HG02588 (cell line): ENCODE results near the gene IQGAP1.
"Not testable (repeated sequence)": the region's sequence is repeated elsewhere in the genome, so short reads cannot be mapped to it uniquely, and the experiment has no call there.

Experiments
- ATAC-seq: cut with Tn5 transposase; IDR thresholded peaks from one replicate; pipeline ENCODE4 v1.9.1; 2021; ENCODE audit warnings: mild to moderate bottlenecking, moderate library complexity; ENCODE audit not compliant: unreplicated experiment

IQGAP1 gene, protein sequence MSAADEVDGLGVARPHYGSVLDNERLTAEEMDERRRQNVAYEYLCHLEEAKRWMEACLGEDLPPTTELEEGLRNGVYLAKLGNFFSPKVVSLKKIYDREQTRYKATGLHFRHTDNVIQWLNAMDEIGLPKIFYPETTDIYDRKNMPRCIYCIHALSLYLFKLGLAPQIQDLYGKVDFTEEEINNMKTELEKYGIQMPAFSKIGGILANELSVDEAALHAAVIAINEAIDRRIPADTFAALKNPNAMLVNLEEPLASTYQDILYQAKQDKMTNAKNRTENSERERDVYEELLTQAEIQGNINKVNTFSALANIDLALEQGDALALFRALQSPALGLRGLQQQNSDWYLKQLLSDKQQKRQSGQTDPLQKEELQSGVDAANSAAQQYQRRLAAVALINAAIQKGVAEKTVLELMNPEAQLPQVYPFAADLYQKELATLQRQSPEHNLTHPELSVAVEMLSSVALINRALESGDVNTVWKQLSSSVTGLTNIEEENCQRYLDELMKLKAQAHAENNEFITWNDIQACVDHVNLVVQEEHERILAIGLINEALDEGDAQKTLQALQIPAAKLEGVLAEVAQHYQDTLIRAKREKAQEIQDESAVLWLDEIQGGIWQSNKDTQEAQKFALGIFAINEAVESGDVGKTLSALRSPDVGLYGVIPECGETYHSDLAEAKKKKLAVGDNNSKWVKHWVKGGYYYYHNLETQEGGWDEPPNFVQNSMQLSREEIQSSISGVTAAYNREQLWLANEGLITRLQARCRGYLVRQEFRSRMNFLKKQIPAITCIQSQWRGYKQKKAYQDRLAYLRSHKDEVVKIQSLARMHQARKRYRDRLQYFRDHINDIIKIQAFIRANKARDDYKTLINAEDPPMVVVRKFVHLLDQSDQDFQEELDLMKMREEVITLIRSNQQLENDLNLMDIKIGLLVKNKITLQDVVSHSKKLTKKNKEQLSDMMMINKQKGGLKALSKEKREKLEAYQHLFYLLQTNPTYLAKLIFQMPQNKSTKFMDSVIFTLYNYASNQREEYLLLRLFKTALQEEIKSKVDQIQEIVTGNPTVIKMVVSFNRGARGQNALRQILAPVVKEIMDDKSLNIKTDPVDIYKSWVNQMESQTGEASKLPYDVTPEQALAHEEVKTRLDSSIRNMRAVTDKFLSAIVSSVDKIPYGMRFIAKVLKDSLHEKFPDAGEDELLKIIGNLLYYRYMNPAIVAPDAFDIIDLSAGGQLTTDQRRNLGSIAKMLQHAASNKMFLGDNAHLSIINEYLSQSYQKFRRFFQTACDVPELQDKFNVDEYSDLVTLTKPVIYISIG (N-terminal part only)

DNA sequence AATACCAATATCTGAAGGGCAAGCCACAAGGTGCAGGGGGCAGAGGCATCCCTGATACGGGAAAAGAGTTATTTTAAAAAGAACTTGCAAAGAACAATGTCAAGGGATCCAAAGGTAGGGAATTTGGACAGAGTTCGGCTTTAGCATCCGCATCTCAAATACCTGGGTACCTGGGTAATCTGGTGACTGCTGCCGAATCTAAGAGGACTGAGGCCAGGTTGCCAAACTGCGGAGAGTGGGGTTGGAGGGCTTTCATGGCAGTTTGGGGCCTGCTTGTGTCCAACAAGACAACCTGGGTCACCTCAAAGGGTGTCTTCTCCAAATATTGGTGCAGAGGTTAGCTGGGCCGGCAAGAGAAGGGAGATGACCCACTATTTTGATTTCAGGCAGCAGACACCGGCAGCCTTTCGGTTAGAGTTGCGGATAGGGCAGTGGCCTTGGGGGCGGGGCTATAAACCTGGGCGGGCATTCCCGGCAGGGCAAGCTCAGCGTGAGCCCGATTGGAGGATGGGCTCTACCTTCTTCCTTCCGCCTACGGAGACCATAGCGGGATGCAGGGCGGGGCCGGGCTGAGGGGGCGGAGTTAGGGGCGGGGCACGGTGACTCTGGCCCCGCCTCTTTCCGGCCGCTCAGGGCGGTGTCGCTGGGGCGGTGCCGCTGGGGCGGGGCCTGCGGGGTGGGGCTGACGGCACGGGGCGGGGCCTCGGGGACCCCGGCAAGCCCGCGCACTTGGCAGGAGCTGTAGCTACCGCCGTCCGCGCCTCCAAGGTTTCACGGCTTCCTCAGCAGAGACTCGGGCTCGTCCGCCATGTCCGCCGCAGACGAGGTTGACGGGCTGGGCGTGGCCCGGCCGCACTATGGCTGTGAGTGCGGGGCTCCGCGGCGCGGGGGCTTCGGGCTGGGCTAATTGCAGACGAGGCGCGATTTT is at the start of gene IQGAP1:
Gene IQGAP1, plus strand, starts transcription at position 709 of the 928 bp plus-strand sequence. Its CDS starts 100 bp downstream, at position 809.
- ATAC-seq: peak; percentile 90

DNA sequence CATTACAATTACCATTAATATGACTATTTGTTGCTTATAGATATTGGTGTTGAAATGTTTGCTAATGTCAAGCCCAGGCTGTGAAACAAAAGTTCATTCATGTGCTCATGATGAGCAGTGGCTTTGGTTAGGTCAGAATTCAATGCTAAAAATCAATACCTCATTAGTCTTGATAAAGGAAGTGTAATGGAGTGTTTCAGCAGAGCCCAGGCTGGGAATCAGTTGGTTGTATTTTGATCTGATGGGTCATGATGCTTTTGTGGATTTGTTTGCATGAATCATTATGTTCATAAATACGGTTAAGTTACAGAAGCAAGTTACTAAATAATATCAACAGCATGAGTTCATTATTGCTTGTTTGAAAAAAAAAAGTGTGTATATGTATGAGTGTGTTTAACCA is 49.5 kb upstream of the IQGAP1 start:
- ATAC-seq: no peak

DNA sequence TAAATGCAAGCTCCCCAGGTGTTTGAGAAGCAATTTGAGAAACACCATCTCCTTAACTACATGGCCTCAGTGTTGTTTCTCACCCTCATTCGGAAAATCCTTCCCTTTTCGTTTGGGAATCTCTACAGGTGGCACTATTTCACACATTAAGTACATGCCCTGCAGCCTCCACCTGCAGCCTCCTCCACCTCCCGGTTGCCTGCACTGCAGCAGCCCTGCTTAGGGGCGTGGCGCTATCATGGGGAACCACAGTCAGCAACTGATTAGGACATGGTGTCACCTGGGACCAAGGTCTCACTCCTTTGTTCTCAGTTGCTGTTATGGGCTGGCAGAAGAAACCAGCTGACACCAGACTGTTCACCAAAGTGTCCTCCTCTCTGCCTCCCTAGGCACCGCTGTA is 47.7 kb upstream of the IQGAP1 start:
- no peak for ATAC-seq

DNA sequence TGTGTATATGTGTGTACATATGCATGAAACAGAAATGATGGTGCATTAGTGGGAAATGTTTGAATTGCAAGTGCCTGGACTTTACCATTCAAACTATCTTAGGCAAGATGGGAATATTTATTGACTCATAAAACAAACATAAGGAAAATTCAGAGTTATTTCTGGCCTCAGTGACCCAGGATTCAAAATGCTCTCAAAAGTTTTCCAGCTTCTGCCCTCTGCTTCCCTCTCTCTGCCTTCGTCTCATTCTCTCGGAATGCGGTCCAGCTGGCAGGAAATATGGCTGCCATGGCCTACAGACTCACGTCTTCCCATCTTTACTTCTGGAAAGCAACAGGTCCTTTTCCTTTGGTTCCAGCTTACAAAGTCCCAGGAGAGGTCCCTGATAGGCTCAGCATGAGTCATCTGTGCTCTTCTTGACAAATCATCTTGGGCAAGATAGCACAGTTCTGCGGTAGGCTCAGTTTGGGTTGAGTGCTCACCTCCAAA is 44.7 kb upstream of the IQGAP1 start:
- no peak for ATAC-seq

DNA sequence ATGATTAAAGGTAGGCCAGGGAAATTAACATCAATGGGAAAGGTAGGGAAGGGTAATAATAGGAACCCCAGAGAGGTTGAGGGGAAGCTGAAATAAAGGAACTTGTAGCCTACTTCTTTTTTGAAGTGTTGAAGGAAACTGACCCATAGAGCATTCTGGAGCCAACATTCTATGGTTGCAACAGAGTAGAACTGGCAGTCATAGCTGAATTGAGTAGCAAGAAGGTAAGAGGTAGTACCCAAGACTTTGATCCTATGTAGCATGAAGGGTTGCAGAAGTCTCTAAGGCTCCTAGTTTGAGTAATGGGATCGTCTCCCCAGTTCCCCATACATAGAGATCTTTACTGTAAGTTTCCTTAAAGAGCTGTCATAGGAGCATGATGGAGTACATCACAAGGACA is 43.4 kb upstream of the IQGAP1 start:
- ATAC-seq: no peak

DNA sequence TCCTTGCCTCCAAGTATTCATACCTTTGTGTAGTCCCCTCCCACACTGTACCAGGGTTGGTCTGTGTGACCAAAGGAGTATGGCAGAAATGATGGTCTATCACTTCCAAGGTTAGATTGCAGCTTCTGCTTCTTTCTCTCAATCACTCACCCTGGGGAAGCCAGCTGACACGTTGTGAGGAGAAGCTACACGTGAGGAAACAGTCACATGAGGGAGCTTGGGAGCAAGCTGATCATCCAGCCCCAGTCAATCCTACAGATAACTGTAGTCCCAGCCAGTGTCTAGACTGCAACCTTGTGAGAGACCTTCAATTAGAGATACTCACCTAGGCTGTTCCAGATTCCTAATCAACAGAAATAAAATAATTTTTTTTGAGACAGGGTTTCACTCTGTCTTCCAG is 42.2 kb upstream of the IQGAP1 start:
- ATAC-seq: no peak

DNA sequence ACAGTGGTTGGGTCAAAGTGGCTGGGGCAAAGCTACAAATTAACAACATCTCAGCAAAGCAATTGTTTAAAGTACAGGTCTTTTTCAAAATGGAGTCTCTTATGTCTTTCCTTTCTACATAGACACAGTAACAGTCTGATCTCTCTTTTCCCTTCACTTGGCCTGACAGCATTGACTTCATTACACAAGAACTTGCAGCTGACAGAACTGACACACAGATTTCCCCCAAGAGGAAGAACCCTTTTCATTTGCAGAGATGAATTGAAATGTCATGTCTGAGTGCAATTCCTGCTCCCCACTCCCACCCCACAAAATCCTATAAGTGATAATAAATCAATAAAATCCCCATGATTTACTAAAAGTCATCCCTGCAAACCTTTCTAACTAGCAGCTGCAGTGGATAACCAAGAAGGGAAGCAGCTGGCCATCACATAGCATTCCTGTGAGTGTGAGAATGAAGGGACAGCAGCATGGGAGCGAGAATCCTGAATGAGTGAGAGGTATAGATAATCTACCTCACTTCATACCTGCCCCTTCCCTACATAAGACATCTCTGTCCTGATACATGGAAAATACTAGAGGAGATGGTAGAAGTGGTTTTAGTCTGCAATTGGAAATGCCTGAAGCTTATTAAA is 40.5 kb upstream of the IQGAP1 start:
- ATAC-seq: not testable (repeated sequence)

DNA sequence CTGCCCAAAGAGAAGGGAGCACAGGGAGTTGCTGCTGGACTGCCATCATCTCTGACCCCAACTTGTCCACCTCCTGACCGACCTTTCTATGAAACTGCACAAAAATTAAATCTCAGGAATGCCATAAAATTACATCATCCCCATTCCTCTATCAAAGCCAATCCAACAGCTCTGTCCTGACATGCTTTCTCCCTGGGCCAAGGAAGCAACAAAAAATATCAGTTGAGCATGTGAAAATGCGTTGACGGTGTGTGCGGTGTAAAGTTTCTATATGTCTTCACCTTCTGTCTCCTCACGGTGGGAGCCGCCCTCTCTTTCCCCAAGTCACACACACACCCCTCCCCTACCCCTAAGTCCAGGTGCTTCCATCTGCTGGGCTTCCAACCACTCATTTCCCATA is 39.6 kb upstream of the IQGAP1 start:
- no peak for ATAC-seq

DNA sequence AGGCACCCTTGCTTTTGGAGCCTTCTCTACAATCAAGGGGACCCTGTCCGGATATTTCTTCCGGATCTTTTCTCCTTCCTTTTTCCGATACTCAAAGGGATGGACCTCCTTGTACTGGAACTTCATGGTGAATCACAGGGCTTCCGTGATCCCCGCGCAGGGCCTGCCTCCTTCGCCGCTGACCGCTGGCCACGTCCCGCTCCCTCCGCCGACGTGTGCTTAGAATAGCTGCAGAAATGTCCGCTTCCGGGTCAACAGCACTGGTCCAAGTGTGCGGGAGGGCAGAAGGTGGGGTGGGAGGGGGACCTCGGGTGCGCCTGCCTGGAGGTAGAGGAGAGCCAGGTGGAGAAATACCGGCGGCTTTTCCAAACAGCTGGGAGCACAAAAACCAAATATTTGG is 39.0 kb upstream of the IQGAP1 start:
- ATAC-seq: no peak

DNA sequence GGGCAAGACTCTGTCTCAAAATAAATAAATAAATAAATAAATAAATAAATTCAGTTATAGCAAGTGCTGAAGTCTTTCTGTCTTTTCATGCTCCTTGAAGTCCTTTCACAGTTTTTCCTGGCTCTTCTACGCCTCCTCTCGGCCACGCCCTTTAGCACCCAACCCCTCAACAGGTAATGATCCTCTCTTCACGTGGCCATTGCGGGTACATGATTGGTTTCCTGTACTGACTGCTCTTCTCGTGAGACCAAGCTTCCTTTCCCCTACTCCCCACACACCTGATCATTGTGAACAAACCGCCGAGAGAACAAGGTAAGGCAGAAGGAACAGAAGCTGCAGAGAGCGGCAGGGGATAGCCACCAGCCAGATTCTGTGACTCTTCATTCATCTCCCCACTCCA is 38.2 kb upstream of the IQGAP1 start:
- ATAC-seq: no peak

DNA sequence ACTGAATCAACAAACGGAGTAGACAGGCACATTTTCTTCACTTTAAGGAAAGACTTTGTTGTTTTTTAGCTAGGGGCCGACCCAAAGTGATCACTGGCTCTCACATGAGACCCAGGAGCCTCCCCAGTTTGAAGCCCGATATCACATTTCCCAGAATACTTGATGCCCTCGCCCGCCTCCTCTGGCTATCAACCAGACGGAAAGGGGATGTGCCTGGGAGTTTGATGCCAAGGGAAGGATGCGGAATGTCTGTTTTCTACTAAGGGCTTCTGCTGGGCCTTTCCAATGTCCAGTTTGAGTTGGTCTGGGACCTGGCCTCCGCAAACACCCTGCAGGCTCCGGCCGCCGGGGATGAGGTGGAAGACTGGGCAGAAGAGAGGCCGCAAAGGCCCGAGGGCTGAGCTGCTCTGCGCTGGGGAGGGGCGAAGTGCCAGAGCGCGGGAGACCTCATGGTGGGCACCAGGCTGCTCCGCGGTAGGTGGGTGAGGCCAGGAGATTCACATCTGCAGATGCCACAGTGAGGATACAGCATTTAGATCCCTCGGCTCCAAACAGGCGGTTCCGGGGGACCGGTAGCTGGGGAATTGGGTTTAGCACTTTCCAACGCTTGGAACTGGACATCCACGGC is 36.4 kb upstream of the IQGAP1 start:
- ATAC-seq: no peak

DNA sequence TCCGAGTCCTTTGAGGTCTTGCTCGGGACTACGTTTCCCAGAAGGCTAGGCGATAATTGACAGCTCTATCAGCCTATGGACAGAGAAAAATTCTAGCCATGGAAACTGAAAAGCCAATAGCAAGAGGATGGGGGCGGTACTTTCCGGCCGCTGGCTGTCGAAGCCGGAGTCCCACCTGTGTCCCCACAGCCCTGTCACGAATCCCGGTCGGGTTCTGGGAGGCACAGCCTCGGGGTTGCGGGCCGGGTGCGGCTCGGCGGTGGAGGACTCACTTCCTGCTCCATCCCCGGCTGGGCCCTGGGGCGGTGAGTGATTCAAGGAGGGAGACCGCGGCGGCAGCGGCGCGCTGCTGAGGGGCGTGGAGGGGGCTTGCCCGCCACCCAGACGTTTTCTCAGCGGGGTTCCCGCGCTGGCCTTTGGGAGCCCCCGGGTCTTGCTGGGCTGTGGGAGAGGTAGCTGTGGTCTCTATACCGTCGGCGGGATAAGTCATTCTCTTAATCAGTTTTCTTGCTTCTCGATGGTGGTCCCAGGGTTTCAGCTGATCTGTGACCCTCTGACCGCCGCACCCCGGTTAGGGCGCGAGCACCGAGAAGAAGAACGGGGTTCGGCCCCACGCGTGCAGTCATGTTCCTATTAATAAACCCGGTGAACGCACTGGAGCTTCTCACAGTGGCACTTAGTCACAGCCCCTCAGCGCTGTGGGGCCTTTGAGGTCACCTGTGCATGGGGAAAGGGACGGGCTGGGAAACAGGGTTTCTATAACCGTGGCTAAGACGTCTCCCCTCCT is 35.7 kb upstream of the IQGAP1 start, which contains the start of gene ZNF774:
Gene ZNF774, plus strand, starts transcription at position 178 of the 787 bp plus-strand sequence. CDS start 2,377 bp downstream, outside the sequence.
- ATAC-seq: peak; percentile 98

DNA sequence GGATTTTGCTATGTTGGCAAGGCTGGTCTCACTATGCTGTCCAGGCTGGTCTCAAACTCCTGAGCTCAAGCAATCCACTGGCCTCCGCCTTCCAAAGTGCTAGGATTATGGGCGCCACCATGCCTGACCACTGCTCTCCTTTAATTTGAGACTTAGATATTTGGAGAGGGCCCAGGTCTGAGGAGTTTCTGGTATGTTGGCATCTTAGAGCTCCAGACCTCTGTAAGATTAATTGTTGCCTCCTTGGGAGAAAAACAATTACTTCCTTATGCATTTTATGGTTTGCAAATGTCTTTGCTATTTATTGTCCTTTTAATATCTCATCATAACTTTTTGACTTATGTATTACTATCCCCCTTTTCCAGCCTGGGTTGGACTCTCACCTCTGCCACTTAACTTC is 33.1 kb upstream of the IQGAP1 start:
- ATAC-seq: no peak

DNA sequence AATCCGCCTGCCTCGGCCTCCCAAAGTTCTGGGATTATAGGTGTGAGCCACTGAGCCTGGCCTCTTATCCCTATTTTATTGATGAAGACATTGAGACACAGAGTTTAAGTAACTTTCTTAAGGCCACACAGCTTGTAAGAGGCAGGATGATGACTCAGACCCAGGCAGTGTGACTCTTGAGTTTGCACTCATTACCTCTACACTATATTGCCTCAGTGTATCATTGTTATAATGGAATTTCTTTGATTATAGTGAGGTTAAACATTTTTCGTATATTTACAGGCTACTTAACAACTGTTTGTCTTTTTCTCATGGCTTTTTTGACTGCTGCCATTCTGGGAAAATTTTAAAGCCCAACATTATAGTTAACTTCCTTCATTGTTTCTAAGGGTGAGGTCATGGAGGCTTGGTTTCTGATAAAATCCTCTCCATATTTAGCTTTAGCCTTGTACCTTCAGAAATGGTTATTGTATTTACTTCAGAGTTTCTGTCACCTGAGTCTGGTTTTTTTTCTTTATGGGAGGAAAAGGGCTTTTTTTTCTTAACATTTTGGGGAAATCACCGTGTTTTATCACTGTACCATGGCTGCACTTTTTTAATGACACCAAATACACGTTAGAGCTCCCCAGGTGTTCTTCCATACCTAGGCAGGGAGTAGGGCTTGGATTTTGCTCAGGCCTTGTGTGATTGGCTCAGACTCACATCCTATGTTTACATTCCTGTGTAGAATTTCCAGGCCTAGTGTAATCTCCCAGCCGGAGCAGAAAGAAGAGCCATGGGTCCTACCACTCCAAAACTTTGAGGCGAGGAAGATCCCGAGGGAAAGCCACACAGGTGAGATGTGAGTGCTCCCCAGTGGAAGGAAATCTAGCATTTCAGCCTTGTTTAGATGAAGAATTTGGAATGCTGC is 29.7 kb upstream of the IQGAP1 start:
- no peak for ATAC-seq

DNA sequence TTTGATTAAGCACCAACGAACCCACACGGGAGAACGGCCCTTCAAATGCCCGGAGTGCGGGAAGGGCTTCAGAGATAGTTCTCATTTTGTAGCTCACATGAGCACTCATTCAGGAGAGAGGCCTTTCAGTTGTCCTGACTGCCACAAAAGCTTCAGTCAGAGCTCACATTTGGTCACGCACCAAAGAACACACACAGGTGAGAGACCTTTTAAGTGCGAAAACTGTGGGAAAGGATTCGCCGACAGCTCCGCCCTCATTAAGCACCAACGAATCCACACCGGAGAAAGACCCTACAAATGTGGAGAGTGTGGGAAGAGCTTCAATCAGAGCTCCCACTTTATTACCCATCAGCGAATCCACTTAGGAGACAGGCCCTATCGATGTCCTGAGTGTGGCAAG is 27.3 kb upstream of the IQGAP1 start:
- ATAC-seq: no peak

DNA sequence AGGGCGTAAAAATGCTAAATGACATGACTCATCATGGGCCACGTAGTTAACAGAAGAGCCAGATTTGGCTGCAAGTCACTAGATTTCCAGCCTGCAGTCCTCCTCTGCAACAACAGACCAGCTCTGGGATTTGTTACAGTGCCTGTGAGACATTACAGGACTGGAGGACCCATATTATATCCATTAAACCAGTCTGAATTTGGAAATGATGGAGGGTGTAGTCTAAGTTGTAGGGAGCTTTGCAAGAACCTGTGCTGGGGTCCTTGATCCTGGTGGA is 25.2 kb upstream of the IQGAP1 start:
- no peak for ATAC-seq

DNA sequence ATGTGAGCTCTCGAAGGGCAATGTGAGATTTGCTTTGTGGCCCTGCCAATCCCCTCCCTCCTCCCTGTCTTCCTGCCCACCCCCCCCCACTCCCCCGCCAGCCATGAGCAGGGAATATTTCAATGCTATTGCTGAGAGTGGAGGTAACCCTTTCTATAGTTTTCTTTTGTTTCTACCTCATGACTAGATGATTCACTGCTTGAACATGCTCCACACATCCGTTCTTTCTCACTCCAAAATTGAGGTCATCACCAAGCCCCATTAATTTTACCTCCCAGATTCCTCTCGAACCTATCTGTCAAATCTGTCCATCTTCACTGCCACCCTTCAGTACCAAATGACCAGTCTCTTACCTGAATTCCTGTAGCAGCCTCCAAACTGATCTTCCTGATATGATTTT is 23.8 kb upstream of the IQGAP1 start:
- no peak for ATAC-seq
